LHCN-M2 (cell line): Measurements from ENCODE around the gene CARD14. TPM values are rescaled to one million over a fixed set of nuclear protein-coding genes. Genes with fewer than 3 reads are reported as not detected.
"Not testable (repeated sequence)": the region's sequence is repeated elsewhere in the genome, so short reads cannot be mapped to it uniquely, and the experiment has no call there.

Source experiments
- DNase-seq: peaks from one replicate; pipeline ENCODE4 v3.0.0-alpha.2; 2012; ENCODE audit warnings: low read depth
- total RNA-seq: library from RNA; depleted of rRNA; stranded (reverse); fragments of >200 nt; gene quantifications from 2 replicates; pipeline ENCODE4 v1.2.3, GENCODE V29; 2014; rRNA removed

Gene CARD14
- total RNA-seq, 1 experiment from 2014 or later: not detected

- no peak for DNase-seq
Measured at GRCh38 chr17:80248894-80249710, 79.3 kb downstream of the CARD14 start.

- DNase-seq: no peak
Measured at GRCh38 chr17:80251966-80252365, 82.1 kb downstream of the CARD14 start.

GRCh38 chr17:80252871-80253270, 83.0 kb downstream of the CARD14 start:
- DNase-seq: no peak

GRCh38 chr17:80253631-80254395, 84.0 kb downstream of the CARD14 start:
- no peak for DNase-seq

GRCh38 chr17:80254396-80255251, 84.8 kb downstream of the CARD14 start:
- peak; percentile 92 for DNase-seq

GRCh38 chr17:80256034-80256350, 86.2 kb downstream of the CARD14 start:
- no peak for DNase-seq

GRCh38 chr17:80257716-80258213, 87.9 kb downstream of the CARD14 start:
- no peak for DNase-seq

GRCh38 chr17:80258296-80258695, 88.5 kb downstream of the CARD14 start:
- not testable (repeated sequence) for DNase-seq

Other genes with a start within 250 kb of the CARD14 start
- gene TBC1D16, start 134.2 kb upstream of the CARD14 start, total RNA-seq: 47.5 and 53.6 TPM in 2 replicates
- gene CCDC40, start 133.4 kb upstream of the CARD14 start, total RNA-seq: 4.5 and 5.7 TPM in 2 replicates
- 66.7 and 74.8 TPM in 2 replicates for gene GAA, start 68.4 kb upstream of the CARD14 start, total RNA-seq
- gene EIF4A3, start 22.9 kb upstream of the CARD14 start, total RNA-seq: 113 and 123 TPM in 2 replicates
- 20.4 and 25.0 TPM in 2 replicates for gene SGSH, start 50.3 kb downstream of the CARD14 start, total RNA-seq
- 9.6 and 9.8 TPM in 2 replicates for gene SLC26A11, start 50.4 kb downstream of the CARD14 start, total RNA-seq
- gene RNF213, start 90.8 kb downstream of the CARD14 start, total RNA-seq: 53.7 and 64.9 TPM in 2 replicates
- gene ENDOV, start 245.1 kb downstream of the CARD14 start, total RNA-seq: 11.5 and 13.7 TPM in 2 replicates